H1 (cell line): ENCODE measurements around the gene MMP25. TPM values are rescaled to one million over a fixed set of nuclear protein-coding genes. Genes with fewer than 3 reads are reported as not detected.

Experiments used
- polyA plus RNA-seq, 7 experiments: library from polyadenylated mRNA; depleted of rRNA in 3 of 7; stranded (reverse) in 5 of 7; unstranded in 2 of 7; fragments of >200 nt in 5 of 7; fragments of 200-250 nt in 2 of 7; gene quantifications; 1 replicate in 5 of 7; 2 replicates in 1 of 7; 4 replicates in 1 of 7; pipeline versions ENCODE4 v1.2.1 to v1.2.3, GENCODE V29; 2011 to 2013; ENCODE audit warnings: missing spikeins in 2 of 7, mixed read lengths in 2 of 7
- small RNA-seq: library from polyadenylated mRNA; stranded (forward); fragments of <200 nt; extraction: miRNeasy Mini kit (QIAGEN cat#:217004); gene quantifications from one replicate; pipeline ENCODE3, GENCODE V24; 2013; ENCODE audit not compliant: insufficient read depth
- total RNA-seq: library from RNA; stranded (reverse); fragmentation: NEBNext Ultra II Directional; extraction: Animal tissue kit (Norgen Biotek cat#: 25700); gene quantifications from 2 replicates; pipeline ENCODE4 v1.2.1, GENCODE V29; 2021

Gene MMP25
- total and polyA plus RNA-seq, 2 of the 8 experiments (the other 6 are each of a cell fraction or from before 2014, with no cell fraction given), result 7.7 to 26.7 TPM

Small RNA genes lying within 50 kb of the gene (small RNA-seq; reads per million reads assigned to genes)
- gene RNU1-22P, result not detected

Other genes with a start within 250 kb of the MMP25 start
- gene PRSS41, start 248.1 kb upstream of the MMP25 start, total RNA-seq, result not detected in 2 replicates
- gene PRSS41, start 248.1 kb upstream of the MMP25 start, polyA plus RNA-seq (2011; rRNA removed), result not detected in 2 replicates
- 1.0 and 2.7 TPM in 2 replicates for gene PRSS21, start 229.3 kb upstream of the MMP25 start, total RNA-seq
- 0.76 and 1.4 TPM in 2 replicates for gene PRSS21, start 229.3 kb upstream of the MMP25 start, polyA plus RNA-seq (2011; rRNA removed)
- gene ZG16B, start 216.3 kb upstream of the MMP25 start, total RNA-seq, result not detected in 2 replicates
- gene ZG16B, start 216.3 kb upstream of the MMP25 start, polyA plus RNA-seq (2011; rRNA removed), result 0.11 TPM in 1 of 2 replicates, not detected in the other
- 2.7 and 4.4 TPM in 2 replicates for gene PRSS22, start 188.4 kb upstream of the MMP25 start, total RNA-seq
- 4.0 and 5.8 TPM in 2 replicates for gene PRSS22, start 188.4 kb upstream of the MMP25 start, polyA plus RNA-seq (2011; rRNA removed)
- gene FLYWCH2, start 163.3 kb upstream of the MMP25 start, total RNA-seq, result 16.4 and 20.2 TPM in 2 replicates
- 30.7 and 43.8 TPM in 2 replicates for gene FLYWCH2, start 163.3 kb upstream of the MMP25 start, polyA plus RNA-seq (2011; rRNA removed)
- gene FLYWCH1, start 134.6 kb upstream of the MMP25 start, total RNA-seq, result 23.1 and 23.5 TPM in 2 replicates
- 12.4 and 22.2 TPM in 2 replicates for gene FLYWCH1, start 134.6 kb upstream of the MMP25 start, polyA plus RNA-seq (2011; rRNA removed)
- 6.6 and 7.8 TPM in 2 replicates for gene KREMEN2, start 82.3 kb upstream of the MMP25 start, total RNA-seq
- gene KREMEN2, start 82.3 kb upstream of the MMP25 start, polyA plus RNA-seq (2011; rRNA removed), result 7.0 and 10.4 TPM in 2 replicates
- gene PAQR4, start 77.2 kb upstream of the MMP25 start, total RNA-seq, result 28.2 and 28.8 TPM in 2 replicates
- 34.6 and 52.8 TPM in 2 replicates for gene PAQR4, start 77.2 kb upstream of the MMP25 start, polyA plus RNA-seq (2011; rRNA removed)
- gene PKMYT1, start 66.1 kb upstream of the MMP25 start, total RNA-seq, result 74.7 and 83.6 TPM in 2 replicates
- 85.2 and 180 TPM in 2 replicates for gene PKMYT1, start 66.1 kb upstream of the MMP25 start, polyA plus RNA-seq (2011; rRNA removed)
- 0.60 and 0.77 TPM in 2 replicates for gene CLDN9, start 33.6 kb upstream of the MMP25 start, total RNA-seq
- gene CLDN9, start 33.6 kb upstream of the MMP25 start, polyA plus RNA-seq (2011; rRNA removed), result 0.89 and 2.2 TPM in 2 replicates
- gene CLDN6, start 28.4 kb upstream of the MMP25 start, total RNA-seq, result 747 and 793 TPM in 2 replicates
- gene CLDN6, start 28.4 kb upstream of the MMP25 start, polyA plus RNA-seq (2011; rRNA removed), result 1,115 and 1,541 TPM in 2 replicates
- 77.0 and 81.0 TPM in 2 replicates for gene TNFRSF12A, start 26.2 kb upstream of the MMP25 start, total RNA-seq
- gene TNFRSF12A, start 26.2 kb upstream of the MMP25 start, polyA plus RNA-seq (2011; rRNA removed), result 82.5 and 121 TPM in 2 replicates
- gene HCFC1R1, start 22.6 kb upstream of the MMP25 start, total RNA-seq, result 66.2 and 72.7 TPM in 2 replicates
- gene HCFC1R1, start 22.6 kb upstream of the MMP25 start, polyA plus RNA-seq (2011; rRNA removed), result 138 and 195 TPM in 2 replicates
- 78.5 and 82.9 TPM in 2 replicates for gene THOC6, start 22.5 kb upstream of the MMP25 start, total RNA-seq
- 111 and 137 TPM in 2 replicates for gene THOC6, start 22.5 kb upstream of the MMP25 start, polyA plus RNA-seq (2011; rRNA removed)
- 14.3 and 15.9 TPM in 2 replicates for gene BICDL2, start 9.6 kb upstream of the MMP25 start, total RNA-seq
- 7.3 and 14.2 TPM in 2 replicates for gene BICDL2, start 9.6 kb upstream of the MMP25 start, polyA plus RNA-seq (2011; rRNA removed)
- gene IL32, start 19.1 kb downstream of the MMP25 start, total RNA-seq, result 2.0 and 2.7 TPM in 2 replicates
- gene IL32, start 19.1 kb downstream of the MMP25 start, polyA plus RNA-seq (2011; rRNA removed), result 4.3 and 5.0 TPM in 2 replicates
- gene ZSCAN10, start 52.7 kb downstream of the MMP25 start, total RNA-seq, result 195 and 209 TPM in 2 replicates
- 314 and 488 TPM in 2 replicates for gene ZSCAN10, start 52.7 kb downstream of the MMP25 start, polyA plus RNA-seq (2011; rRNA removed)
- 17.0 and 19.1 TPM in 2 replicates for gene ZNF205, start 66.0 kb downstream of the MMP25 start, total RNA-seq
- 19.9 and 28.5 TPM in 2 replicates for gene ZNF205, start 66.0 kb downstream of the MMP25 start, polyA plus RNA-seq (2011; rRNA removed)
- gene ZNF213, start 88.5 kb downstream of the MMP25 start, total RNA-seq, result 6.9 and 7.3 TPM in 2 replicates
- gene ZNF213, start 88.5 kb downstream of the MMP25 start, polyA plus RNA-seq (2011; rRNA removed), result 1.6 and 3.8 TPM in 2 replicates
- 0.48 and 0.52 TPM in 2 replicates for gene OR1F1, start 141.6 kb downstream of the MMP25 start, total RNA-seq
- 0.93 and 1.2 TPM in 2 replicates for gene OR1F1, start 141.6 kb downstream of the MMP25 start, polyA plus RNA-seq (2011; rRNA removed)
- 7.5 and 9.9 TPM in 2 replicates for gene ZNF200, start 188.6 kb downstream of the MMP25 start, total RNA-seq
- 2.7 and 3.0 TPM in 2 replicates for gene ZNF200, start 188.6 kb downstream of the MMP25 start, polyA plus RNA-seq (2011; rRNA removed)
- not detected in 2 replicates for gene MEFV, start 210.1 kb downstream of the MMP25 start, total RNA-seq
- gene MEFV, start 210.1 kb downstream of the MMP25 start, polyA plus RNA-seq (2011; rRNA removed), result 0.02 and 0.03 TPM in 2 replicates
- 26.7 and 27.8 TPM in 2 replicates for gene ZNF263, start 236.9 kb downstream of the MMP25 start, total RNA-seq
- 9.2 and 20.7 TPM in 2 replicates for gene ZNF263, start 236.9 kb downstream of the MMP25 start, polyA plus RNA-seq (2011; rRNA removed)